Pancreas (tissue), 10 donors: ENCODE measurements around the gene TMEM256. TPM values are rescaled to one million over a fixed set of nuclear protein-coding genes. Genes with fewer than 3 reads are reported as not detected.

Experiments used
- ATAC-seq, 4 donors: fragments of 200-7000 bp; cut with Tn5 transposase; one replicate each; pipeline versions ENCODE4 v1.8.0 to v1.9.1; 2020; ENCODE audit warnings: mild to moderate bottlenecking in 4 of 4, moderate library complexity in 4 of 4
- DNase-seq, 6 donors: peaks; one replicate each; pipeline ENCODE4 v3.0.0-alpha.2; 2020
- FAIRE-seq: peaks from 2 replicates; lab custom pipeline; 2012; peaks lifted over from hg19 to GRCh38; lab: Jason Lieb, UNC
- H3K27ac ChIP-seq, 4 donors: fragments of 200-600 bp; sonication (generic); 1 replicate in 3 of 4; 2 replicates in 1 of 4; pipeline versions ENCODE4 v1.5.0 to v1.8.0; 2020
- H3K27me3 ChIP-seq, 4 donors: fragments of 200-600 bp; one replicate each; pipeline ENCODE4 v1.8.0; 2021
- H3K36me3 ChIP-seq, 3 donors: fragments of 200-600 bp; sonication (generic) in 1 of 3; one replicate each; pipeline versions ENCODE4 v1.5.0 to v1.8.0; 2020 to 2021
- H3K4me1 ChIP-seq, 3 donors: fragments of 200-600 bp; one replicate each; pipeline ENCODE4 v1.8.0; 2021
- H3K4me3 ChIP-seq, 4 donors: fragments of 200-600 bp; sonication (generic) in 2 of 4; one replicate each; pipeline versions ENCODE4 v1.5.0 to v1.8.0; 2020 to 2021
- H3K9me3 ChIP-seq, 4 donors: fragments of 200-600 bp; one replicate each; pipeline ENCODE4 v1.8.0; 2021
- WGBS, 2 donors: extraction: QIAGEN DNeasy Blood & Tissue Kit; methylation state at CpG; one replicate each; pipeline ENCODE4 v1.1.7; 2013; 5-methylcytosine and 5-hydroxymethylcytosine counted together
- intact Hi-C, 3 donors: fragments of 100-400 bp; cut with DNase I; formaldehyde crosslinking; loops; one replicate each; pipeline versions ENCODE4 v1.11.1 to v1.14.2; 2022
- polyA plus RNA-seq, 2 donors: library from polyadenylated mRNA; stranded (reverse); fragments of 200-250 nt; gene quantifications; one replicate each; pipeline ENCODE4 v1.2.3, GENCODE V29; 2013
- total RNA-seq, 6 donors: library from RNA; stranded (reverse); fragmentation: NEBNext Ultra II Directional in 4 of 6; extraction: Animal tissue kit (Norgen Biotek cat#: 25700) in 4 of 6; gene quantifications; one replicate each; pipeline versions ENCODE4 v1.2.1 to v1.2.4, GENCODE V29; 2021 to 2023
- TF ChIP-seq, protein P1 (sequence below), 4 donors: fragments of 200-600 bp; sonication (generic) in 3 of 4; IDR thresholded peaks; one replicate each; pipeline versions ENCODE4 v1.5.0 to v1.8.0; 2021; ENCODE audit warnings: antibody characterized with exemption in 4 of 4
- donor health status: healthy with polysubstance abuse.
- donor health status: DM: no; HTN: no; CAD: no; lungs with moderate emphysema.
- donor health status: DM: no; HTN: no; CAD: no.
- donor health status: control.
- donor health status: control.
- donor health status: Bipolar disorder and iron deficiency.
- donor health status: DM: yes; HTN: yes; CAD: no.
- donor health status: DM: no; HTN: no; CAD: no.
- donor health status: DM: no; HTN: no; CAD: no.
- donor health status: DM: yes; HTN: yes; CAD: no.

The TMEM256 gene
- total and polyA plus RNA-seq, 8 donors, result 32.8 to 119 (median 51.2) TPM

DNA sequence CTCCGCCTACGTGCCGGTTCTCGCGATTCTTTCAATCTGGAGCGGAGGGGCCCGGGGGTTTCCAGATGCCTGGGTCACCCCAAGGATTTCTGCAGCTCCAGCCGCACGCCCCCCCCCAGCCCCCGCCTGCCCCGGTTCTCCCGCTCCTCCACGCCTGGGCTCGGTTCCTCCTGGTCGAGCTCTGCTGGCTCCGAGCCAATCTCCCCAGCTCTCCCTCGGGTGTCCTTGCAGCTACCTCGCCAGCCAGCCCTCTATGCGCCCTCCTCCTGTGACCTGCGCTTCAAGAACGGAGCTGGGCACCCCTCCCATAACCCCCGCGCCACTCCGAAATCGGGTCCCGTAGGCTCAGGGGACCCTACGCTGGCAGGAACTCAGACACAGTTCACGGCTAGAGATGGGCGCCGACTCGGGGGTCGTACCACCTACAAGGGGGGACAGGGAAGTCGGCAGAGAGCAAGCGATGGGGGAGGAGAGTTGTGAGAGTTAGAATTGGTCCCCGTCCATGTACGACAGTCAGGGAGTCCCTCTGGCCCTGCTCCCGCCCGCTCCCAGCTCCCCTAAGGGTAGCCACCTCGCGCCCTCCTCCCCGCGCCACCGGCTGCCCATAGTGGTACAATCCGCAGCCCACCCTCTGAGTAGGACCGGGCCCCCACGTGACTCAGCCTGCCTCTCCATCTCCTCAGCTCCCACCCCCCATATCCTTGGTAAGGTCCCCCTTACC is 36.4 kb upstream of the TMEM256 start:
- H3K9me3 ChIP-seq, result no peaks in the 10 kb centered on the region
- H3K27me3 ChIP-seq, result no peaks in the 10 kb centered on the region
- ATAC-seq (no peak), DNase-seq (peak; percentile 49 to 92 (median 75)), FAIRE-seq (no peak)
- 10% methylated on average over 43 to 46 of the region's 46 CpGs for WGBS, 2 donors
- no peak overlapping the region for H3K27ac ChIP-seq
- H3K36me3 ChIP-seq, result no peaks in the 10 kb centered on the region
- H3K4me1 ChIP-seq, result peaks cover 5 to 18% (median 11%) of the 10 kb centered on the region in 3 donors
- H3K4me3 ChIP-seq, result peak overlapping the region; percentile 2 to 45 (median 26)
- intact Hi-C loops, result loop anchor here in 2 of 3 donors (5.0 kb wide), 1 partner anchor 37 kb away; the partner anchor contains the start of gene ZBTB4 (in 2 of the 2)
- TF ChIP-seq, protein P1, sequence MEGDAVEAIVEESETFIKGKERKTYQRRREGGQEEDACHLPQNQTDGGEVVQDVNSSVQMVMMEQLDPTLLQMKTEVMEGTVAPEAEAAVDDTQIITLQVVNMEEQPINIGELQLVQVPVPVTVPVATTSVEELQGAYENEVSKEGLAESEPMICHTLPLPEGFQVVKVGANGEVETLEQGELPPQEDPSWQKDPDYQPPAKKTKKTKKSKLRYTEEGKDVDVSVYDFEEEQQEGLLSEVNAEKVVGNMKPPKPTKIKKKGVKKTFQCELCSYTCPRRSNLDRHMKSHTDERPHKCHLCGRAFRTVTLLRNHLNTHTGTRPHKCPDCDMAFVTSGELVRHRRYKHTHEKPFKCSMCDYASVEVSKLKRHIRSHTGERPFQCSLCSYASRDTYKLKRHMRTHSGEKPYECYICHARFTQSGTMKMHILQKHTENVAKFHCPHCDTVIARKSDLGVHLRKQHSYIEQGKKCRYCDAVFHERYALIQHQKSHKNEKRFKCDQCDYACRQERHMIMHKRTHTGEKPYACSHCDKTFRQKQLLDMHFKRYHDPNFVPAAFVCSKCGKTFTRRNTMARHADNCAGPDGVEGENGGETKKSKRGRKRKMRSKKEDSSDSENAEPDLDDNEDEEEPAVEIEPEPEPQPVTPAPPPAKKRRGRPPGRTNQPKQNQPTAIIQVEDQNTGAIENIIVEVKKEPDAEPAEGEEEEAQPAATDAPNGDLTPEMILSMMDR (IDR thresholded peaks at IDR 0.05), result no peak

- H3K27me3 ChIP-seq, result no peaks in the 10 kb centered on the region
- peak within 1 kb of the TSS; percentile 2 to 45 (median 26) for H3K4me3 ChIP-seq
- H3K4me1 ChIP-seq, result peaks cover 5 to 18% (median 11%) of the 10 kb centered on the region in 3 donors
- DNase-seq, result no peak
- H3K36me3 ChIP-seq, result no peaks in the 10 kb centered on the region
- WGBS, 2 donors, result 6 to 9% methylated on average over 32 to 50 of the region's 50 CpGs
- no peak for FAIRE-seq
- no peaks in the 10 kb centered on the region for H3K9me3 ChIP-seq
- intact Hi-C loops, result loop anchor here in 2 of 3 donors (5.0 to 10.0 kb wide), 2 partner anchors 38 to 85 kb away; partner anchors contain the start of genes KCTD11 (in 2 of the 2), TMEM95 (in 2 of the 2) and ZBTB4 (in 2 of the 2)
- TF ChIP-seq, protein P1 (IDR thresholded peaks at IDR 0.05), result no peak
- H3K27ac ChIP-seq, result no peak within 1 kb of the TSS
- ATAC-seq, result no peak
Measured at GRCh38 chr17:7439462-7440112, 35.7 kb upstream of the TMEM256 start, which contains the start of gene FGF11. TSS of gene FGF11 (plus strand) at chr17:7439512. CDS start at chr17:7439621, 109 bp downstream.

DNA sequence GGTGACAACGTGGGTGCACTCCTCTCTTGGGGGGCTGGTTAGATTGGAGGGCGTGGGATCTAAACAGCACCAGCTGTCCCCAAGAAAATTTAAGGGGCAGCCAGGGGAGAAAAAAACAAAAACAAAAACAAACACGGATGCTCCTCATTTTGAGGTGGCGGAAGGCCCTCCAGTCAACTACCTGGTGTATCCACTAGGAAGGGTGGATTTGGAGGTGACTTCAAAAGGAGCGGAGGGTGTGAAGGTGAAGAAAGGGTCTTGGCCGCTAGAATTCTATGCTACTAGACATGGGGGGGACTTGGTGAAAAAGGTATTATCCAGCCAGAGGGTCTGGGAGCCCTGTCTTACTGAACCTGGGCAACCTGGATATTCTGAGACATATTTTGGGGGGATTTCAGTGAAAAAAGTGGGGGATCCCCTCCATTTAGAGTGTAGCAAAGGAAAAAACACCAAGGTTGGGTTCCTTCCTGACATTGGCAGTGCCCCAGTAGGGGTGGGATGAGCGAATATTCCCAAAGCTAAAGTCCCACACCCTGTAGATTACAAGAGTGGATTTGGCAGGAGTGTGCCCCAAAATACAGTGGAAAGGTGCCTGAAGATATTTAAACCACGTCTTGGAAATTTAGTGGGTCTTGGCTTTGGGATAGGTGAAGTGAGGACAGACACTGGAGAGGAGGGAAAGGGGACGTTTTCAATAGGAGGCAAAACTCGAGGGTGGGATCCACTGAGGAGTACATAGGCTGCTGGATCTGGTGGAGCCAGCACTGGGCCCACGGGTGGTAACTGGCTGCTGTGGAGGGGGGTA is 35.0 kb upstream of the TMEM256 start:
- Histone ChIP-seq H3K4me1 (peaks cover 5 to 18% (median 11%) of the 10 kb centered on the region in 3 donors), H3K4me3 (no peak overlapping the region), H3K9me3 (no peaks in the 10 kb centered on the region), H3K27me3 (no peaks in the 10 kb centered on the region), H3K36me3 (no peaks in the 10 kb centered on the region), H3K27ac (no peak overlapping the region)
- no peak for DNase-seq
- intact Hi-C loops, result loop anchor here in 2 of 3 donors (10.0 kb wide), 1 partner anchor 84 kb away; the partner anchor contains the start of genes KCTD11 (in 2 of the 2) and TMEM95 (in 2 of the 2)
- TF ChIP-seq, protein P1 (IDR thresholded peaks at IDR 0.05), result no peak
- whole genome bisulfite sequencing, 2 donors, result 64 to 76% methylated on average over 11 of the region's 11 CpGs
- ATAC-seq, result no peak
- no peak for FAIRE-seq

- DNase-seq (peak in 5 of 6 donors; percentile 31 to 73 (median 67)), FAIRE-seq (no peak), ATAC-seq (no peak)
- 70 to 74% methylated on average over 48 of the region's 48 CpGs for WGBS, 2 donors
- TF ChIP-seq, protein P1 (IDR thresholded peaks at IDR 0.05), result no peak
- intact Hi-C loops, result loop anchor here in 2 of 3 donors (10.0 kb wide), 1 partner anchor 83 kb away; the partner anchor contains the start of genes KCTD11 (in 2 of the 2) and TMEM95 (in 2 of the 2)
- H3K4me3 ChIP-seq, result peak overlapping the region in 1 of 4 donors; percentile 22
- no peaks in the 10 kb centered on the region for H3K27me3 ChIP-seq
- H3K9me3 ChIP-seq, result no peaks in the 10 kb centered on the region
- H3K27ac ChIP-seq, result peak overlapping the region in 1 of 4 donors; percentile 5
- peaks cover 5 to 18% (median 11%) of the 10 kb centered on the region in 3 donors for H3K4me1 ChIP-seq
- H3K36me3 ChIP-seq, result no peaks in the 10 kb centered on the region
Measured at GRCh38 chr17:7437950-7438614, 34.2 kb upstream of the TMEM256 start.
